LNCaP clone FGC (cell line): ENCODE measurements around the gene IDH3A.

Experiments
- DNase-seq: peaks from one replicate; pipeline ENCODE4 v3.0.0-alpha.2; 2011; ENCODE audit warnings: low read depth
- H3K4me3 ChIP-seq: 2 replicates; pipeline ENCODE4 v1.5.1; 2011; ENCODE audit warnings: mild to moderate bottlenecking, low read depth, low read length, control low read depth
- CTCF ChIP-seq: IDR thresholded peaks from 2 replicates; pipeline ENCODE4 v1.5.1; 2012; ENCODE audit warnings: mild to moderate bottlenecking; ENCODE audit not compliant: control insufficient read depth, insufficient read depth; ENCODE audit errors: extremely low read depth

IDH3A gene

GRCh38 chr15:78201281-78202190 is 52.4 kb downstream of the IDH3A start:
- H3K4me3 ChIP-seq, result no peak overlapping the region
- DNase-seq, result no peak
- TF ChIP-seq CTCF, result no peak

GRCh38 chr15:78203346-78204225 is 54.4 kb downstream of the IDH3A start:
- no peak overlapping the region for H3K4me3 ChIP-seq
- no peak for DNase-seq
- no peak for TF ChIP-seq CTCF

GRCh38 chr15:78204351-78205309 is 55.5 kb downstream of the IDH3A start:
- no peak overlapping the region for H3K4me3 ChIP-seq
- no peak for DNase-seq

GRCh38 chr15:78205337-78205736 is 56.2 kb downstream of the IDH3A start:
- H3K4me3 ChIP-seq, result no peak overlapping the region
- TF ChIP-seq CTCF, result no peak
- no peak for DNase-seq

More at GRCh38 chr15:78204351-78205309, 55.5 kb downstream of the IDH3A start:
- TF ChIP-seq CTCF, result no peak

- DNase-seq, result no peak
- no peak for TF ChIP-seq CTCF
- no peak overlapping the region for H3K4me3 ChIP-seq
Measured at GRCh38 chr15:78205856-78206255, 56.7 kb downstream of the IDH3A start.
